T-helper 2 cell (primary cell): Measurements from ENCODE around the gene DNAAF8.

Source experiments
- DNase-seq, 5 experiments: peaks; one replicate each; pipeline versions ENCODE4 v3.0.0 to v3.0.0-alpha.2; 2012 to 2022
- total RNA-seq, 2 donors: gene quantifications; one replicate each; lab custom pipeline; 2026; lab: John Stamatoyannopoulos, UW

Gene DNAAF8
- total RNA-seq: 0.07 to 0.94 reads per million in 2 donors

DNA sequence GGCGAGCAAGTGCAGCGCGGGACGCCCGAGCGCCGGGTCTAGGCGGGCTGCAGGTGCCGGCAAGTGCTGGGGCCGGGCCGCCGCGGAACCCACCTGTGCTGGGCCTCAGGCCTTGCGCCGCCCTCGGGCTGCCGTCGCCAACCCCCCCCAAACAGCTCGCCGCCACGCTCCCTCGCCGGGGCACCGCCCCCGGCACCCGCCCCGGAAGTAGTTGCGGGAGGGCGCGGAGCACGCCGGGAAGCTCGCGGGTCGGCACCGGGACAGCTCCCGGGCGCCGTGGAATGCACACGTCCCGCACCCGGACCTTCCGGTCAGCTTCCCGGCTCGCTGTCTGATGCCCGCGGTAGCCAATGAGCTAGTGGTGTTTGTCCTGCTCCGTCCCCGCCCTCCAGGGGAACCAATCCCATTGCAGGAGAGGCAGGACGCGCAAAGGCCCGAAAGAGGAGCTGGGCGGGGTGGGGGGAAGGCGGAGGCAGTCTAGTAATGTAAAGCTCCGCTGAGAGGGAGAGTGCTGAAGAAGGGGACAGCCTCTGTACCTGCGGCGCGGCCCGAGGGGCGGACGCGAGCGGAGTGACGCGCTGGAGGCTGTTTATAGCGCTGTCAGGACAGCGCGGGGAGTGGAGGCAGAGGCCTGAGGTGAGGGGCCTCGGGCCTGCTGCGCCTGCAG is at the start of gene DNAAF8, which contains the start of gene ANKS3:
Gene DNAAF8, plus strand, starts transcription at position 475 of the 667 bp plus-strand sequence. CDS start 1,978 bp downstream, outside the sequence.
Gene ANKS3, minus strand, starts transcription at position 209 of the 667 bp plus-strand sequence. CDS start 4,122 bp downstream, outside the sequence.
- peak; percentile 69 to 82 (median 73) for DNase-seq

DNA sequence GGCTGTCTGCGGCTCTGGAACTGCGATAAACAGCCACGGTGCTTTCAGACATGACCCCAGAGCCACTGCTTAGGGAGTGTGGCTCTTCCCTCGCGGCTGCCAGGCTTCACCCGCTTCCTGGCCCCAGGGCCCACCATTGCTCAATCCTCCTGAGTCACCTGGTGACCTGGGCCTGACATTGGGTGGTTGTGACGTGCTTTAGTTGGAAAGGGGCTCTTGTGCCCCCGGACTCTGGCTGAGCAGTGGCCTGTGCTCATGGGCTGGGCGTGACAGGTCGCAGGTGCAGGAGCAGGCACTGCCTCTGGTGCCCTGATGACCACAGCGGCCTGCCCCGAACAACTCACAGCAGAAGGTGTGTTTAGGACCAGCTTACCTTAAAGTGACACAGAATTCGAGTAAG is 49.6 kb upstream of the DNAAF8 start:
- no peak for DNase-seq

DNA sequence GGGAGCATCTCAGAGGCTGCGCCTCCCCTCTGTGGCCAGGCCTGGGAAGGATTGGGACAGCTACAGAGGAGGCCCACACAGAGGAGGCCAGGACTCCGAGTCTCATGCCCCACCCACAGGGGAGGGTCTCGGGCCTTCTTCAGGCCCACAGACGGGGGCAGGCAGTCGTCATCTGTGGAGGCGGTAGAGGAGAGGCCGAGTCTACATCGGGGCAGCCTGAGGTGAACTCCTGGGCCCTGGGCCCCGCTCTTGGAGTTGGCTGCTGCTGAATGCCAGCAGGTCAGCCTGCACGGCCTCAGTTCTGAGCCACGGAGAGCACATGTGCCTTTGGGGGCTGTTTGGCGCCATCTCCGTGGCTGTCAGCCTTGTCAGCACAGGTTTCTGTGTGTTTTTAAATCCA is 49.0 kb upstream of the DNAAF8 start:
- no peak for DNase-seq

- no peak for DNase-seq
These were observed 48.4 kb upstream of the DNAAF8 start for GRCh38 chr16:4685776-4686496.

DNA sequence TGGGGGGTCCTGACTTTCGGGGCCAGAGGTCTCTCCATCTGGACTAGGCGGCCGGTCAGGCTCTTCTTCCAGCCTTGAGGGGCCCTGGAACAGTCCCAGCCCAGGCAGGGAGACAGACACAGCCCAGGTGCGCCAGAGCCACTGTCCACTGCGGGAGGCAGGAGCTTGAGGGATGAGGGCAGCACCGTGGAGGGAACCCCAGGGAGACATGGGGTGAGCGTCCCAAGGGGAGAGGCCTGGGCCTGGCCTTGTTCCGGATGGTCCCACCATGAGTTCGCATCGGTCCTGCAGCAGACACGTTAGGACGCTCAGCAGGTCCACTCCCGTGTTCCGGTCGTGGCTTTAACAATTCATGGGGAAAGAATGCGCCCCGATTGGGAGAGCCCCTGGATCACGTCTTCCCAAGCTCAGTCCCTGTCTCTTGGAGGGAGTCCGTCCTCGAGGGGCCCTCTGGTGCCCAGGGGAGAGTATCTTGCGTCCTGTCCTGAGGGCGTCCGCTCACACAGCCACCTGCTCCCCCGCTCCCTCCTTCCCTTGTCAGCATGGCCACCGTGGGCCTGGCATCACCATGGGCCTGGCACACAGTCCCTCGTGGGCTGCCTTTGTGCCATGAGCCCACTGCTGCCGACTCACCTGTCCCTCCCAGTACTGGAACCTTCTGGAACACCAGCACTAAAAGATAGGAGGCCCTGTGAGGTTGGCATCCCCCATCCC is 47.7 kb upstream of the DNAAF8 start:
- no peak for DNase-seq

DNA sequence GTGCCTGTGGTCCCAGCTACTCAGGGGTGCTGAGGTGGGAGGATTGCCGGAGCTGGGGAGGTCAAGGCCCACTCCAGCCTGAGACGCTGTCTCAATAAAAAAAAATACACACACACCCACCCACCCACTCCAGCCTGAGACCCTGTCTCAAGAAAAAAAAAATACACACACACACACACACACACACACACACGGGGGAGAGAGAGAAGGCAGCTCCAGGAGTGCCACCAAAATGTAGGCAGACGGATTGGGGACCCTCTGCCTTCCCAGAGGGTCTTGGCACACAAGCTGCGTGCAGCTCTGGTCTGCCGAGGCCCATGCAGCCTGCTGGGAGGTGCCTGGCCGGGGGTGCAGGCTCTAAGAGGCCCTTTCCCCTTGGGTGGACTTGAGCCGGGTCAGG is 46.9 kb upstream of the DNAAF8 start:
- DNase-seq: no peak

GRCh38 chr16:4687946-4688673 is 46.2 kb upstream of the DNAAF8 start:
- no peak for DNase-seq

DNA sequence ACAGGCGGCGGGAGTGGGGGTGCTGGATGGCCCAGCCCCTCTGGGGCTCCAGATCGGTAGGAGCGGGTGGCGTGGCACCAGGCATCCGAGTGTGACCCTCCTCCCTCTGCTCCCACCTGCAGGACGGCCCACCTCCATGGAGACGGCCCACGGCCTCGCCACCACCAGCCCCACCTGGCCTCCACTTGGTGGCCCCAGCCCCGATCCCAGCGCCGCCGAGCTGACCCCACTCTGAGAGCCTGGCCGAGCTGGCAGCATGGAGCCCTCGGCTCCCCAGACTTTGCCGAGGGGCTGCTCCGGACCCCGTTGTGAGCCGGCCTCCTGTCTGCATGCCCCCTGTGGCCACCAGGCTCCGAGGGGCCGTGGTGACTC is 45.7 kb upstream of the DNAAF8 start:
- DNase-seq: no peak

GRCh38 chr16:4689091-4689671 is 45.2 kb upstream of the DNAAF8 start:
- no peak for DNase-seq

GRCh38 chr16:4689864-4690704 is 44.3 kb upstream of the DNAAF8 start:
- DNase-seq: no peak

DNA sequence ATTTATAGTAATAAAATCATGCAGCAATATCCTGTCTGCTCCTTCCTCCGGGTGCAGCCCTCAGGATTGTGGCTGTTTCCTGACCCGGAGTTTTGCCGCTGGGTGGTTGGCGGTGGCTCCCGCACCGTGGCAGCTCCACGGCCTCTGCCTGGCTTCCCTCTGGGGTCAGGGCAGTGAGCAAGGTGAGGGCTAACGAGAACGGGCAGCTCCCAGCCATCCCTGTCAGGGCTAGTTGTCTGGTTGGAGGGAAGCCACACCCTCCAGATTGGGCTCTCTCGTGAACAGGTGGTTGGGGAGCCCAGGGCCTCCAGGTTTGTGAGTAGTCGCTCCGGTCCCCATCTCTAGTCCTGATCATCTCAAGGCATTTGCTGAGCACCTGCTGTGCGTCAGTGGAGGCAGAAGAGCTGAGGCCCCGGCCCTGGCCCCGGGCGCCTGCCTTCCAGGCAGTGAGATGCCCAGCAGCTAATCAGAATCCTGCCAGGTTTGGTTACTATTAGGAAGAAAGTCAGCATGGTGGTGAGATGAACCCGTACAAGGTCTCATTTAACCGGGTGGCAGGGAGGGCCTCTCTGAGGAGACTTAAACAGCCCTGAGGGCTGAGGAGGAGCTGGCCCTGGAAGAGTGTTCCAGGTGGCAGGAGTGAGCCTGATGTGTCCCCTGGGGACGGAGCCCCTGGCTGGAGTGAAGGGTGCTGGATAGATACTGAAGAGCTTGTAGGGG is 43.2 kb upstream of the DNAAF8 start:
- no peak for DNase-seq

DNA sequence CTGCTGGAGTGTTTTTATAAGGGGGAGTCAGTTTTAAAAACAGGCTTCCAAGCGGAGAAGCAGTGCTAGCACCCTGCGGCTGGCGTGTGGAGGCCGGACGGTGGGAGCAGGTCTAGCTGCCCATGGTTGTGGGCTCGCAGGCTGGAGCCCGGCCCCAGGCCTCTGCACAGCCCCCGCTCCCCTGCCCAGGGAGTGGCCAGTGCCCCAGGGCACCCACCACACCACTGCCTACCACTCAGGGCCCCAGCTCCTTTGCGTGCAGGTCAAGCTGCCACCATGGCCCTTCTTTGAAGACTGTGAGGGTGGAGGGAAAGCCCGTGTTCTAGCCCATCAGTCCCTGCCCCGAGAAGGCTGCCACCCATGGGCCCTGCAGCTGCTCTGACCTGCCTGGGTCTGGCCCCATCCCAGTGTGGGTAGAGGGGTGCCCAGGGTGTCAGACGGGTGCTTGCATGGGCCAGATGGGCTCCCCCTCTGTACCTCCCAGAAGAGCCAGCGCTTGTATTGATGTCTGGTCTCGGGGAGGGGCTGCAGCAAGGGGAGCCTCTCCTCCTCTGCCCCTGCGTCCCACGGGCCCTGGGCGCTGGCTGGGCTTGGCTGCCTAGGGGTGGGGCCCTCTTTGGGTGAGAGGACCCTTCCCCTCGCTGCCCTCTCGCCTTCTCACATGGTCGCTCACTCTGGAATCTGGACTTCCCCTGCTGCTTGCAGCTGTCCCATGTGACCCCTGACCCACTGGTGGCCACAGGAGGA is 42.5 kb upstream of the DNAAF8 start:
- DNase-seq: no peak

- DNase-seq: peak in 1 of 5 experiments; percentile 23
These were observed 41.7 kb upstream of the DNAAF8 start for GRCh38 chr16:4692460-4693295.

GRCh38 chr16:4693296-4693955 is 40.9 kb upstream of the DNAAF8 start, which contains the start of gene NUDT16L1:
Gene NUDT16L1, plus strand, starts transcription at chr16:4693562. Its CDS starts 165 bp downstream, at chr16:4693727.
- peak; percentile 95 to 98 (median 95) for DNase-seq

GRCh38 chr16:4693956-4694641 is 40.2 kb upstream of the DNAAF8 start:
- peak in 2 of 5 experiments; percentile 46 to 66 for DNase-seq

DNA sequence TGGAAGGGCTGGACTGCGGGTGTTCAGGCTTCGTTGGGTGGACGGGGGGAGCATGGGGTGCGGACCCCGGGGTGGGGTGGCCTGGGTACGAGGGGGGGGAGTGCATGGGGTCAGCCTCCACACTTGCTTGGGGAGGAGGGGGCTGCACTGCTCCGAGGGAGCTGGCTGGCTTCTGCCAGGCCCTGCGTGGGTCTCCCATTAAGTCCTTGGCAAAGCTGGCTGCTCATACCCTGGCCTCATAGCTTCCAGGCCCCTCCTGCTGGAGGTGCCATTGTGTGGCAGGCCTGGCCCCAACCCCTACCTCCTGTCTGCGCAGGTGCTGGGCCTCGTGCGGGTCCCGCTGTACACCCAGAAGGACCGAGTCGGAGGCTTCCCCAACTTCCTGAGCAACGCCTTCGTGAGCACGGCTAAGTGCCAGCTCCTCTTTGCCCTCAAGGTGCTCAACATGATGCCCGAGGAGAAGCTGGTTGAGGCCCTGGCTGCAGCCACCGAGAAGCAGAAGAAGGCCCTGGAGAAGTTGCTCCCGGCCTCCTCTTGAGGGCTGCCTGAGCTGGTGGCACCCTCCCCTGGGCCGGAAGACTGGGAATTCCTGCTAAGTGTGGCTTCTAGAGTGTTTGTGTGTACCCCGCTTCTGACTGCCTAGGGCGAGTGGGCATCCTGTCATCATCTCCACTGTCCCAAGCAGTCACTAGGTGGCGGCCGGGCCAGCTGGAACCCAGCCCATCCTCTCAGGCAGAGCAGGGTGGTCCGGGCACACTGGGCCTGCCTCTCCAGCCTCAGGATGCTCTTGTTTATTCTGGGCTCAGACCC is 39.5 kb upstream of the DNAAF8 start:
- no peak for DNase-seq
